GM19397 (cell line): ENCODE results near the gene BATF3.
A peak's percentile ranks its signal among the peaks of the same experiment; 100 is the strongest.
"Not testable (repeated sequence)": the region's sequence is repeated elsewhere in the genome, so short reads cannot be mapped to it uniquely, and the experiment has no call there.

Experiments used
- ATAC-seq: cut with Tn5 transposase; IDR thresholded peaks from one replicate; pipeline ENCODE4 v1.9.1; 2021; ENCODE audit warnings: mild to moderate bottlenecking, moderate library complexity; ENCODE audit not compliant: unreplicated experiment

The BATF3 gene

DNA sequence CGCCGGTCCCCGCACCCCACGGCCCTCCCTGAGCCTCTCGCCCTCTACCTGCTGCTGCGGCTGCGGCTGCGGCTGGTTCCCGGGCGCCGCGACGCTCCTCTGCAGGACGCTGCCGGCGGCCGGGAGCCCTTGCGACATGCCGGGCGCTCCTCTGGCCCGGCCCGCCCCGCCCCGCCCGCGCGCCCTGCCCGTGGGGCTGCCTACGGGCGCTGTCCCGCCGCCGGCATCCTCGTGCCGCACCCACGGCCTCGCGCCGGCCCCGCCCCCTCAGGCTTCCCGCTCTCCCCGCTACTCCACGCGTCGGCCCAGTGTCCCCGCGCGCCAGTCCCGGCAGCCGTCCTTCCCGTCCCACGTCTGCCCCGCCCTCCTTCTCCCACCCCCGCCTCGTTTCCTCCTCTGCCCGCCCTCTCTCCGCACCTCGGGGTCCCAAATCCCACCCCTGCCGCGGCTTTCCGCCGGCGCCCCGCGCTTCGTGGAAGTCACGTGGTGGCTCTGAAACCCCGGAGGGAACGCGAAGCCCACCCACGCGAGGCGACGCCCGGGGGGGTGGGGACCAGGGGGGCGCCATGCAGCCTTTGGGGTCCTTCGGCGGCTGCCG is at the start of gene BATF3:
Gene BATF3, minus strand, starts transcription at position 216 of the 598 bp plus-strand sequence. Its CDS starts 78 bp downstream, at position 138.
- peak; percentile 22 for ATAC-seq

- ATAC-seq, result no peak
Observed at GRCh38 chr1:212746546-212746945, 46.9 kb upstream of the BATF3 start.

GRCh38 chr1:212745303-212745702 is 45.7 kb upstream of the BATF3 start:
- no peak for ATAC-seq

DNA sequence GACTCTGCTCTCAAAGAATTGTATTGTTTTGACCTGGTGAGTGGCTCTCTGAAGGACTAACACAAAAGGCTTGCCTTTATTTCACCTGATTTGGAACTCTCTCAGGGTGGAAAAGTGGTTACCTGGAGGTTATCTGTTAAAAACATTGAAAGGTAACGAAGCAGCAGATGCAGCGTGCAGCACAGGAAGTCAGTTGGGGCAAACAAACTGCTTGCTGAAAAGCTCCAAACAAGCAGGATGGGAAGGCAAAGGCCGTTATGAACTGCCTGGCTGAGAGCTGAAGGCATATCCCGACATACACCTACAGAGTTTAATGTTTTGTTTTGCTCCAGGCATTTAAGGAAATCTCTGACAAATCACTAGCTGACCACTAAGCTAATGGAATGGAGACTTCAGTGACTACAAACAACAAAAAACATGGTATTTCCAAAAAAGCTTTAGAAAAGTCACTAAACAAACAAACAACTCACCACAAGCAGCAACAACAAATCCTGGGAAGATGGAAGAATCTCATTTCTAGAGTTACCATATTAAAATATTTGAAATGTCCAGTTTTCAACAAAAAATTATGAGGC is 44.3 kb upstream of the BATF3 start:
- ATAC-seq, result no peak

- no peak for ATAC-seq
Observed at GRCh38 chr1:212738330-212738729, 38.7 kb upstream of the BATF3 start.

GRCh38 chr1:212737559-212737958 is 37.9 kb upstream of the BATF3 start:
- no peak for ATAC-seq

GRCh38 chr1:212733109-212733508 is 33.5 kb upstream of the BATF3 start:
- ATAC-seq, result no peak

GRCh38 chr1:212731630-212732029 is 32.0 kb upstream of the BATF3 start:
- ATAC-seq, result no peak

- no peak for ATAC-seq
Observed at GRCh38 chr1:212728606-212729005, 29.0 kb upstream of the BATF3 start.

DNA sequence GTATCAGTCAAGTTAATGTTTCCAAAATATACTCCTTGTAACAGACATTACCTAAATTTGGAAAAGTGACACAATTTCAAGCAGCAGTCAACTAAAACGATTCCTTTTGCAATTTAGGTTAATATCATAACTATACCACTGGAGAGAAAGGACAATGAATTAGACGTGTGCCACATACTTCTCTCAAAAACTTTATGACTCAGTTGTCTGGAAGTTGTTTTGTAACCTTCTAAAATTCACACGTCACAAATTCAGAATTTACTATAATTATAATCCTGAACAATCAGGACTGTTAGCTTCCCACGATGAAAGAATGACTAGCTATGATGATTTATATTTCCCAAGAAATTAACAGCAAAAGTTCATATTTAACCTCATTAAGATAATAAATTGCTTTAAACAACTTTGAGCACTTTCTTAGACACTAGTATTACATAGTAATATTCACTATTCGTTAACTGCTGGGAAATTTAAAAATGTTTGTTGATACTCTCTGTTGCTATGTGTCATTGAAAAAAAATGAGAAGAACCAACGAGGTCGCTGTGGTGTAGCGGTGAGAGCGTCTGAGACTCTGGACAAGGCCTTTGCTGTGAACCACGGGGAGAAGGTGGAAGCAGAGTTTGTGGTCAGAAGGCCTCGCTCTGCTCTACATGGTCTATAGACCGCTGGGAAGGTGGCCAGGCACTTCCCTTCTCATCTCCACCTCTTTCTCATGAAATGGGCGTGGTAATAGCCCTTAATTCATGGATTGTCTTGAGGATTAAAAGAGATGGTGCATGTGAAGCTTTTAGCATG is 27.9 kb upstream of the BATF3 start:
- no peak for ATAC-seq

- not testable (repeated sequence) for ATAC-seq
Observed at GRCh38 chr1:212724679-212725078, 25.0 kb upstream of the BATF3 start.

DNA sequence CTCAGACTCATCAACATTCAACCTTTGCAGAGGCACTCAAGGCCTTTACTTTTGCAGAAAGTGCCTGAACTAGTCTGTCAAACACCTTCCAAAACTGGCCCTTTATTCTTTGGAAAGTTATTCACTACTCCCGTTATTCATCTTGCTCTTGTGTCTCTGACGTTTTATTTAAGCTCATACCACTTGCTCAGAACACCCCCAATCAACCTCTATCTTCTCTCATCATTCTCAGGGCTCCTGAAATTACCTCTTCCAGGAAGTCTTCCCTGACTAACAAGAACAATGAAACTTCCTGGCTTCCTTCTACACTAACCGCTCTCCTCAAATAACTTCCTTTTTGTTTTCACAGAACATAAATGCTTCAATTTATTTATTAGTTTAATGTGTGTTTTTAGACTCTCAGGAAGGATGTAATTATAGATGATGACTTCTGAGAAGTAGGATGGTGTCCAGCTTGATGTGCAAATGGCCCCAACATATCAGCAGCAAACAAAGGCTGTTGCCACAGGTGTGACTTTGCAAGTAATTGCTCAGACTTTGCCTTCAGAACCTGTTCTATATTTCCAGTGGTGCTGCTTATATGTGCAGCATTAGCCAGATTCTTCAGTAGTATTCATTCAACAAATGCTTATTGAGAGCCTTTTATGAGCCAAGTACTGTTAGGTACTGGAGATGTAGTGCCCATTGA is 22.8 kb upstream of the BATF3 start:
- no peak for ATAC-seq

DNA sequence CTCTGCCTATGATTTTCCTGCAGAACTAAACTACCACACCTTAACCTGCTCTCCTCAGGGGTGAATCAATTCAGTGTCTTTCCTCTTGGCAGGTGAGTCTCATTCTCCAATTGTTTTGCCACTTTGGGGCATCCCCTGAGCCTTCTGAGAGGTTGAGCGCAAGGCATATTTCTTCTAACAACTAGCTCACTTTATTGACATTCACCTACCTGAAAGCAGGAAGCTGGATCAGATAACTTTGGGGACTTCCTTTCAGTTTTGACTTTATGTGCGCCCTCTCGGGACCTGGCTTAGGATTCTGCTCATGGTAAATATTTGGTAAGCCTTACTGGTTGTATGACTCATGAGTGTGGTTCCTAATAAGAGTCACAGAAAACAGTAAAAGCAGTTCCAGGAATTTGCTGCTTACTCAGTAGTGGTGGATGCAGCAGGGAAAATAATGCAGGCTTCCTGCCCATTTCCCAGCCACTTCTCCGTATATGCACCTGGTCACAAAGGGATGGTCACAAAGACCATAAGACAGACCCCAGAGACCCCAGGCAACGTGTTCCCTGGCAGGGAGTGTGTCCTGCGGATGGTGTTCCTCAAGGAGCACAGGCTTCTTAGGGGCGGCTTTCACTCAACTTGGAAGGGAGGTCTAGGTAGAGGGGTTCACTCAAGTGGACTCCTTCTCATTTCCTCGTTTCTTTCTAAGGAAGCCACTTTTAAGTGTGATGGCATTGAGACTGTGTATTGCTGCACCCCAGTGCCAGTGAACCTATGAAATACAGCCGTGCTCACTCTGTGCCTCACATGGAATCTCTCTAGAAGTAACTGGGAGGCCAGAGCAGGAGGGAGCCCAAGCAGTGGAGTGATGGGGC is 22.0 kb upstream of the BATF3 start:
- no peak for ATAC-seq

GRCh38 chr1:212719633-212720032 is 20.0 kb upstream of the BATF3 start:
- ATAC-seq, result no peak

DNA sequence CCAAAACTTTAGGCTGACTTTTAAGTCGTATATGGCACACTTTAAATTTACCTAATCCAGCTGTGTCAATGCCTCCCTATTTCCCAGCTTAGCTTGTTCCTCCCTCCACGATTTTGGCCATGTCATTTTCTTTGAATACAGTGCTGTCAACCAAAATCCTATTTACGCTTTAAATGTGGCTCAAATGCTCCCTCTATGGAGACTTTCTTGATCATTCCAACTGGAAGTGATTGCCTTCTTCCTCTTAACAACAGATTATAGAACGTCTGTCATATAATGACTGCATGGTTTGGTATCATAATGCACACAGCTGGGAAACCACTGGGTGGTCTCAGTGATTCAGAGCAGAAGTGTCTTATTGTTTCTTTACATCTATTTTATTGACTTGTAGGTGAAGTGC is 18.9 kb upstream of the BATF3 start:
- no peak for ATAC-seq

- no peak for ATAC-seq
Observed at GRCh38 chr1:212716161-212716560, 16.5 kb upstream of the BATF3 start.

DNA sequence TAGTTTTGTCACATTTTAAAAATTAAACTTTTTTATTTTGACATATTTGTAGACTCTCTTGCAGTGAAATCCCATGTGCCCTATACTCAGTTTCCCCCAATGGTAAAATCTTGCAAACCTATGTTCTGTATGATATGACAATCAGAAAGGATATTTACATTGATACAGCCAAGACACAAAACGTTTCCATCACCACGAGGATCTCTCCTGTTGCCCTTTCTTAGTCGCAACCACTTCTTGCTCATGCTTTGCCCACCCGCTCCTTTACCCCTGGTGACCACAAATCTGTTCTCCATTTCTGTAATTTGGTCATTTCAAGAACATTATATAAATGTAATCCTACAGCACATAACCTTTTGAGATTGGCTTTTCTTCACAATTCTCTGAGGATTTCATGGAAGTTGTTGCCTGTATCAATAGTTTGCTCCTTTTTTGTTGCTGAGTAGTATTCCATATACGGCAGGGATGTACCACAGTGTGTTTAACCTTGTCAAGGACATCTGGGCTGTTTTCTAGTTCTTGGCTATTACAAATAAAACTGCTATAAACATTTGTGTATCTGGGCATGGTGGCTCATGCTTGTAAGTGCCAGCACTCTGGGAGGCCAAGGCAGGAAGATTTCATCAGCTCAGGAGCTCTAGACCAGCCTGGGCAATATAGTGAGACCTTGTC is 14.0 kb upstream of the BATF3 start:
- ATAC-seq, result no peak

DNA sequence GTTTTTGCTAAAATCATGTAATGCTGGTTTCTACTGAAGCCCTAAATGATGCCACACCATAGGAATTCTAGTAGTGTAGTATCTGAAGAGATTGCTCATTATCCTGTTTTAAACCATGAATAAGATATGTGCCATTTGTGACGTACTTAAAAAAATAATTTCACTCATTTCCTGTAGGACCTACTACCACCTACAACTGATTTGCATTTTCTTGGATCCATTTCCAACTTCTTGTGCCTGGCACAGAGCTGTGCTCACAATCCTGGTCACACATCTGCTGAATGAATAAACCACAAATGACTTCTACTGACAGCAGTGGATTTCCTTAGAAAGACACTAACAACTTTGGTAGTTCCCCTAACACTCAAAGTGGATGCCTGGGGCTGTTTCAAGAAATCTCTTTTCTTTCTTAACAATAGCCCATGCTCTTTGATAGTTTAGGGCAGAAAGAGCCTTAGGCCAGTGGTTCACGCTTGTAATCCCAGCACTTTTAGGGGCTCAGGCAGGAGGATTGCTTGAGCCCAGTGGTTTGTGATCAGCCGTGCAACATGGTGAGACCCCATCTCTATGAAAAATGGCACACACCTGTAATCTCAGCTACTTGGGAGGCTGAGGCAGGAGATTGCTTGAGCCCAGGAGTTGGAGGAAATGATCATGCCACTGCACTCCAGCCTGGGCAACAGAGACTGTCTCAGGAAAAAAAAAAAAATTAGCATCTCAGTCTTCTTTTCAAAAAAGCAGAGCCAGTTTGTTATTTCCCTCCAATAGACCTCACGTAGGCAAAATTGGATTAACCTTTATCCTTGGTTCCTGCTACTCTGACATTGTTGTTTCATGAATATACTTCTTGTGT is 13.0 kb upstream of the BATF3 start:
- no peak for ATAC-seq

GRCh38 chr1:212711974-212712373 is 12.3 kb upstream of the BATF3 start:
- not testable (repeated sequence) for ATAC-seq
